Measurements from ENCODE around the gene VSIG2.

VSIG2 gene

DNA sequence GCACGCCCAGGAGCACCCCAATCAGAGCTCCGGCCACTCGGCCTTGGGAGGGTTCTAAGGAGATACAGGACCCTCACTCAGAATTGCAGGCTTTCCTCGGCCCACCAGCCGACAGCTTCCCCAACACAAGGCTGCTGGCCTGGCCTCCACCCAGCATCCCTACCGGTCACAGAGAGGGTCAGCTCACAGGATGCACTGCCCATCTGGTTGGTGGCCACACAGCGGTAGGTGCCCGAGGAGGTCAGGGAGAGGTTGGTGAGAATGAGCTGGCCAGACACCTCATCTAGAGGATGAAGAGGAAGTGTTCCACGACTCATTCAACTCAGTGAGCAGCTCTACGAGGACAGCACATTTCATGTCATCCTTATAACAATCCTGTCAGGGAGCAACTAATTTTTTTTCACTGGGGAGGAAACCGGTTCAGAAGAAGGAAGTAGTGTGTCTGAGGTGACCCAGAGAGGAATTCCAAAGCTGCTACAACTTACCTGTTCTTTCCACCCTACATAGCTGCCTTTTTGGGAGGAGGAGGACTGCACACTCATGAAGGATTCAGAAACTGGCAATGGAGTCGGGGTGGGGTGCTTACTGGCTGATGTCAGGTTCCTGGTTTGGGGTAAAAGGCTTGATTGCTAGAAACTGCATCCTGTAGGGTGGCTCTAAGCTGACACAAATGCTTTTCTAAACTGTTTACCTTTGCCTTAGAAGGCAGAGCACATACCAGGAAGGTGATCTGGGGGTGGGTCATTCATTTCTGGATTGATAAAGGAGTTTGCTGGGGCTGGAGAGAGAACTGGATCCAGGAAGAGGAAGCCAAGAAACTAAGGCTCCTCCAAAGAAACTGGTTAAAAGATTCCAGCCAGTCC is 3.3 kb downstream of the VSIG2 start:
- no peak overlapping the region for H3K4me3 ChIP-seq (ENCODE audit: low read depth, low read length)
- TF ChIP-seq CTCF (IDR thresholded peaks at IDR 0.05; ENCODE audit: low read depth, low read length, missing control alignments), result no peak
- DNase-seq (ENCODE audit: low read depth), result no peak

DNA sequence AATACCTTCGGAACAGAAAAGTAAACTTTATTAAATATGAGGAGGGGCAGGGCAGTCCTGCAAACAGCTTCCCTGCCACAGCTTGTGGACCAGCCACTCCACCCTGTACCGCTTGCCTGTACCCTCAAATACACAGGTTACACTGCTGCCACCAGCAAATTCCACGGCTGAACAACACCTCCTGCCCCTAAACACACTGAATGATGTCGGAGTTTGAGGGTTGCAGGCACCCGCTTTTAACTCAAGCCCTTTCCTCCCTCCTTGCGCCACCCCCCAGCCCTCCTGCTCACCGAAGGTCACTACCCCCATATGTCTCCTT is 4.0 kb downstream of the VSIG2 start:
- H3K4me3 ChIP-seq (ENCODE audit: low read depth, low read length), result no peak overlapping the region
- no peak for TF ChIP-seq CTCF (IDR thresholded peaks at IDR 0.05; ENCODE audit: low read depth, low read length, missing control alignments)
- no peak for DNase-seq (ENCODE audit: low read depth)

- H3K4me3 ChIP-seq (ENCODE audit: low read depth, low read length), result no peak overlapping the region
- no peak for DNase-seq (ENCODE audit: low read depth)
- TF ChIP-seq CTCF (IDR thresholded peaks at IDR 0.05; ENCODE audit: low read depth, low read length, missing control alignments), result no peak
Observed at GRCh38 chr11:124747406-124748099, 4.5 kb downstream of the VSIG2 start.

GRCh38 chr11:124746621-124747243 is 5.3 kb downstream of the VSIG2 start:
- peak overlapping the region; percentile 91 for H3K4me3 ChIP-seq (ENCODE audit: low read depth, low read length)
- peak; percentile 79 for TF ChIP-seq CTCF (IDR thresholded peaks at IDR 0.05; ENCODE audit: low read depth, low read length, missing control alignments)
- DNase-seq (ENCODE audit: low read depth), result peak; percentile 62

DNA sequence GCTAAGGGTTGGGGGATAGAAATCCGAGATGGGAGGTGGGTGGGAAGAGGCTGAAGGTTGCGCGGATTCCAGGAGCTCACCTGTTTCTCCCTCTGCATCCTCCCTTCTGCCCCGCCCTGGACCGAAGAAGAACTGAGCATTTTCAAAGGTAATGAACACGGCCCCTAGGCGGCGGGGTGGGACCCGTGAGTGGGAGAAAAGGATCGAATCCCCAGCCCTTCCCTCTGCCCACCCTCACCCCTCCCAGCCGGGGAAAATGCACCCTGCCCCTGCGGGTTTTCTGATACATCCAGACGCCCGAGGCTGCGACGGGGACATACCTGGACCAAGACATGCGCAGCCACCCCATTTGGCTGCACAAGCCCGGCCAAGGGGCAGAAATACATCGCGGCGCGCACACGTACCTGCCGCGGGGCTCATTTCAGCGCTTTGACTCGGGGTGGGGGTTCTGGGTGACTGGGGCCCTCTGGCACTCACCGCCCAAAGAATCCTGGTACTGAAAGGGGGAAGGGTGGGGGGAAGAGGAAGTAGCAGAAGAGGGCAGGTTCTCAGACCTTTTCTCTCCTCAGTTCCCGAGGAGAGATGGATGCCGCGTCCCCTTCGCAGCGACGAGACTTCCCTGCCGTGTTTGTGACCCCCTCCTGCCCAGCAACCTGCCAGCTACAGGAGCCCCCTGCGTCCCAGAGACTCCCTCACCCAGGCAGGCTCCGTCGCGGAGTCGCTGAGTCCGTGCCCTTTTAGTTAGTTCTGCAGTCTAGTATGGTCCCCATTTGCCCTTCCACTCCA is 6.0 kb downstream of the VSIG2 start:
- no peak for DNase-seq (ENCODE audit: low read depth)
- peak overlapping the region; percentile 91 for H3K4me3 ChIP-seq (ENCODE audit: low read depth, low read length)
- peak; percentile 66 for TF ChIP-seq CTCF (IDR thresholded peaks at IDR 0.05; ENCODE audit: low read depth, low read length, missing control alignments)

DNA sequence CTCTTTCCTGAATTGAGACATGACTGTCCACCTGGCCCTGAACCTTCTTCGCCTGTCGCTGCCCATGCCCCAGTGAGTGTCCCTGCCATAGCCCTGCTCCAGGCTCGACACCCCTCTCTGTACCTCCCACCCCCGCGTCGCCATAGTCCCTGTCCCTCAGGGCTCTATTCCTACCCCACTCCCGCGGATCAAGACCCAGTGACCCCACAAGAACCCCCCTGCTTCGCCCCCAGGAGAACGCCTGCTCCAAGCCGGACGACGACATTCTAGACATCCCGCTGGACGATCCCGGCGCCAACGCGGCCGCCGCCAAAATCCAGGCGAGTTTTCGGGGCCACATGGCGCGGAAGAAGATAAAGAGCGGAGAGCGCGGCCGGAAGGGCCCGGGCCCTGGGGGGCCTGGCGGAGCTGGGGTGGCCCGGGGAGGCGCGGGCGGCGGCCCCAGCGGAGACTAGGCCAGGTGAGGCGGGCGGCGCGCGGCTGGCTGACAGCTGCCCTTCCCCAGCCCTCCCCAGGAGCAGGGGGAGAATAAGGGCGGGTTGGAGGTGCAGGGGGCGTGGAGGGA is 6.7 kb downstream of the VSIG2 start:
- H3K4me3 ChIP-seq (ENCODE audit: low read depth, low read length), result no peak overlapping the region; the same call in 1 of the 2 replicates
- no peak for TF ChIP-seq CTCF (IDR thresholded peaks at IDR 0.05; ENCODE audit: low read depth, low read length, missing control alignments)
- DNase-seq (ENCODE audit: low read depth), result no peak

Data from GM12864 (cell line).